Measurements from ENCODE around the gene PDIA6. TPM values are rescaled to one million over a fixed set of nuclear protein-coding genes. Genes with fewer than 3 reads are reported as not detected.

PDIA6 gene, protein sequence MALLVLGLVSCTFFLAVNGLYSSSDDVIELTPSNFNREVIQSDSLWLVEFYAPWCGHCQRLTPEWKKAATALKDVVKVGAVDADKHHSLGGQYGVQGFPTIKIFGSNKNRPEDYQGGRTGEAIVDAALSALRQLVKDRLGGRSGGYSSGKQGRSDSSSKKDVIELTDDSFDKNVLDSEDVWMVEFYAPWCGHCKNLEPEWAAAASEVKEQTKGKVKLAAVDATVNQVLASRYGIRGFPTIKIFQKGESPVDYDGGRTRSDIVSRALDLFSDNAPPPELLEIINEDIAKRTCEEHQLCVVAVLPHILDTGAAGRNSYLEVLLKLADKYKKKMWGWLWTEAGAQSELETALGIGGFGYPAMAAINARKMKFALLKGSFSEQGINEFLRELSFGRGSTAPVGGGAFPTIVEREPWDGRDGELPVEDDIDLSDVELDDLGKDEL
- 10 to 100 TPM; 32.6 to 72.3 (median 50.9) TPM for total RNA-seq
- total RNA-seq (2013) = 84.7 TPM
- total RNA-seq = 54.9 to 564 (median 104) reads per million in 29 experiments

DNA sequence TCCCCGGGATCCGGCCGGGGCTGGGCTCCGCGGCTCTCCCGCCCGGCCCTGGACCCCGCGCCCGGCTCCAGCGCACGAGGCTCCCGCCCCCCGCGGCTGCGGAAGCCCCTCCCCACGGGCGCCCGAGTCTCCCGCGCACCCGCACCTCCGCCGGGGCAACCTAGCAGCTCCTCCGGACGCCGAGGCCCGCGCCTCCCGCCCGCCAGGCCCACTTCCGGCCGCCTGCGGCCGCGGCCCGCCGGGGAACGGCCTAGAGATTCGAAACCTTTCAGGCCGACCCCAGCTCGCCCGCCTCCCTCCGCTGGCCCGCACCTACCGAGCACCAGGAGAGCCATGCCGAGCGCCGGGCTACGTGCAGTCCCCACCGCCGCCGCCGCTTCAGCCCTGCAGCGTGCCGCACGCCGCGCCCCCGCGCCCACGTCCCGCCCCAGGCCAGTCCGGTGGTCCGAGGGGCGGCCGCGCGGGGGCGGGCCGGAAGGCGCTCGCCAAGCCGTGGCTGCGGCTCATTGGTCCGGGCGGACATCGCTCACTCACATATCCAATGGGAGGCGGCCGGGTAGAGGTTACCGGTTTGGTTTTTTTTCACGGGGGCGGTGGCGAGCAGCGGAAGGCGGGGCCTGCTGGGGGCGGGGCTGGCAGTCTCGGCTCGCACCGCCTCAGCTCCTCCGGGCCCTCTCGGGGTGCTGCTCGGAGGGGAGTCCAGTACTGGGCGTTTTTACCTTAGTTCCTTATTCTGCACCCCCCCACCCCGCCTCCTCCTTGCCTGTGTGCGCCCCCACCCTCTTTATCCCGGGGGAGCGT lies at the start of gene PDIA6:
TSS of gene PDIA6 (minus strand) at position 424 of the 801 bp plus-strand sequence. CDS start at position 335, 89 bp downstream.
- Histone ChIP-seq H3K9me3 (no peaks in the 10 kb centered on the region), H3K36me3 (ENCODE audit: control insufficient read depth in 2 of 2, extremely low read depth in 1 of 2, insufficient read depth in 1 of 2, low read length in 1 of 2) (no peaks in the 10 kb centered on the region), H3K4me3 (ENCODE audit: control insufficient read depth in 1 of 2, extremely low read depth in 1 of 2, low read length in 1 of 2) (peak within 1 kb of the TSS; percentile 57 to 66), H3K27me3 (replicated peaks in 1 of 2; ENCODE audit: control insufficient read depth in 2 of 2, extremely low read depth in 1 of 2, insufficient read depth in 2 of 2, low read length in 1 of 2) (peaks cover 0 to 3% of the 10 kb centered on the region in 2 experiments), H3K27ac (ENCODE audit: low read length) (peak within 1 kb of the TSS; percentile 32), H3K4me1 (ENCODE audit: control insufficient read depth in 1 of 2, extremely low read depth in 1 of 2, insufficient read depth in 2 of 2, low read length in 2 of 2) (peaks cover 12 to 32% of the 10 kb centered on the region in 2 experiments)
- Mint-ChIP-seq H3K27me3 (no peaks in the 10 kb centered on the region), H3K4me1 (peaks cover 28 to 42% (median 42%) of the 10 kb centered on the region in 3 donors), H3K36me3 (no peaks in the 10 kb centered on the region), H3K4me3 (peak within 1 kb of the TSS; percentile 89 to 93 (median 91)), H3K9me3 (no peaks in the 10 kb centered on the region), H3K27ac (peak within 1 kb of the TSS; percentile 88)
- ChIA-PET POLR2A (interaction anchor here in 1 of 2 donors (0.6 to 1.2 kb wide), 3 partner anchors 22 to 318 kb away, joined by 3 to 4 read pairs (median 4); no protein-coding TSS in a partner anchor), CTCF (interaction anchor here (0.5 to 1.9 kb wide), 10 partner anchors 10 to 1908 kb away, joined by 3 to 10 read pairs (median 4); no protein-coding TSS in a partner anchor)
- peak; percentile 92 to 95 (median 92) for ATAC-seq (replicated peaks in 1 of 4)
- peak; percentile 83 to 95 (median 91) for DNase-seq
- WGBS (ENCODE audit: insufficient coverage) = under 1% methylated on average over 78 of the region's 98 CpGs

DNA sequence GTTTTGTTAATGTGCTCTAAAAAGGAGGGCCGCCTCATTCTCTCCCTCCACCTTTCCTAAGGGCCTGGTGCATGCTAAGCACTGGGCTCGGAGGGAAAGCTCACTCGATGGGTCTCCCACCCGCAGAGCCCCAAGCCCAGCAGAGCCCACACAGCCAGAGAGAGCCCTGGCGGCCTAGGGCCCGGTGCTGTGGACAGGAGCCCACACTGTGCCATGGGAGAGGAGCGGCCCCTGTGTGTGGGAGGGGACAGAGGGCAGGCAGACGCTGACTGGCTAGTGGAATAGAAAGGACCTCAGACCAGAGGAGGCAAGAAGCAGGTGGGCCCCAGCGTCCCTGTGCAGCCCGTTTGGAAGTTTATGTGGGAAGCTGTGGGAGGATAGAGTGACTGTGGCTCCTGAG lies 49.7 kb upstream of the PDIA6 start:
- DNase-seq (no peak), ATAC-seq (replicated peaks in 1 of 4) (no peak)
- POLR2A ChIA-PET = no interaction called here
- Mint-ChIP-seq H3K4me1 (peaks cover 19 to 35% (median 24%) of the 10 kb centered on the region in 3 donors), H3K27me3 (peaks cover 15 to 23% of the 10 kb centered on the region in 2 donors), H3K4me3 (no peak overlapping the region), H3K9me3 (no peaks in the 10 kb centered on the region), H3K27ac (no peak overlapping the region), H3K36me3 (no peaks in the 10 kb centered on the region)
- Histone ChIP-seq H3K4me3 (ENCODE audit: control insufficient read depth in 1 of 2, extremely low read depth in 1 of 2, low read length in 1 of 2) (no peak overlapping the region), H3K27ac (ENCODE audit: low read length) (no peak overlapping the region), H3K36me3 (ENCODE audit: control insufficient read depth in 2 of 2, extremely low read depth in 1 of 2, insufficient read depth in 1 of 2, low read length in 1 of 2) (no peaks in the 10 kb centered on the region), H3K9me3 (no peaks in the 10 kb centered on the region), H3K27me3 (replicated peaks in 1 of 2; ENCODE audit: control insufficient read depth in 2 of 2, extremely low read depth in 1 of 2, insufficient read depth in 2 of 2, low read length in 1 of 2) (peaks cover 0 to 22% of the 10 kb centered on the region in 2 experiments), H3K4me1 (ENCODE audit: control insufficient read depth in 1 of 2, extremely low read depth in 1 of 2, insufficient read depth in 2 of 2, low read length in 2 of 2) (peaks cover 17 to 22% of the 10 kb centered on the region in 2 experiments)
- CTCF ChIA-PET = no interaction called here
- 92% methylated on average over 8 of the region's 10 CpGs for WGBS (ENCODE audit: insufficient coverage)

DNA sequence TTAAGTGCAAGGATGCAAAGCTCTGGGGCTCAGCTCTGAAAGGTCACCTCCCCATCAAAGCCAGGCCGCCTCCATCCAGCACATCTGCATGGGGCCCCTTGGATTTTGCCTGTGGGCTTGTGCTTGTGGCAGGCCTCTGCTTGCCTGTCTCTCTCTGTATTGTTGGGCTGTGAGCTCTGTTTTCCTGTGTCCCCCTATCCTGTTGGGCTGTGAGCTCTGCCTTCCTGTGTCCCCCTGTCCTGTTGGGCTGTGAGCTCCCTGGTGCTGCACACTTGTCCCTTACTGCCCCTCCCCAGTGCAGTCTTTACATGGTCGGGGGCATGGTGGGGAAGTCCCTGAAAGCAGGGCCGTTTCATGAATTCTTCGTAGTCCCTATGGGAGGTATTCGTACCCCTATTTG lies 49.2 kb upstream of the PDIA6 start:
- Mint-ChIP-seq H3K4me3 (no peak overlapping the region), H3K36me3 (no peaks in the 10 kb centered on the region), H3K27ac (no peak overlapping the region), H3K27me3 (peaks cover 15 to 23% of the 10 kb centered on the region in 2 donors), H3K4me1 (peaks cover 19 to 35% (median 25%) of the 10 kb centered on the region in 3 donors), H3K9me3 (no peaks in the 10 kb centered on the region)
- no peak for DNase-seq
- CTCF ChIA-PET = no interaction called here
- no peak overlapping the region for H3K27ac ChIP-seq (ENCODE audit: low read length)
- no peak overlapping the region for H3K4me3 ChIP-seq (ENCODE audit: control insufficient read depth in 1 of 2, extremely low read depth in 1 of 2, low read length in 1 of 2)
- no peak for ATAC-seq (replicated peaks in 1 of 4)
- no peaks in the 10 kb centered on the region for H3K36me3 ChIP-seq (ENCODE audit: control insufficient read depth in 2 of 2, extremely low read depth in 1 of 2, insufficient read depth in 1 of 2, low read length in 1 of 2)
- WGBS (ENCODE audit: insufficient coverage) = 95% methylated on average over 3 of the region's 5 CpGs
- H3K27me3 ChIP-seq (replicated peaks in 1 of 2; ENCODE audit: control insufficient read depth in 2 of 2, extremely low read depth in 1 of 2, insufficient read depth in 2 of 2, low read length in 1 of 2) = peaks cover 0 to 22% of the 10 kb centered on the region in 2 experiments
- POLR2A ChIA-PET = no interaction called here
- H3K9me3 ChIP-seq = no peaks in the 10 kb centered on the region
- H3K4me1 ChIP-seq (ENCODE audit: control insufficient read depth in 1 of 2, extremely low read depth in 1 of 2, insufficient read depth in 2 of 2, low read length in 2 of 2) = peaks cover 17 to 21% of the 10 kb centered on the region in 2 experiments

GRCh38 chr2:10860814-10861325 lies 48.3 kb upstream of the PDIA6 start:
- no peak overlapping the region for H3K27ac Mint-ChIP-seq
- ATAC-seq (replicated peaks in 1 of 4) = no peak
- CTCF ChIA-PET = no interaction called here

GRCh38 chr2:10860081-10860813 lies 47.7 kb upstream of the PDIA6 start:
- ATAC-seq (replicated peaks in 1 of 4) (no peak), DNase-seq (no peak)
- Mint-ChIP-seq H3K4me1 (peaks cover 18 to 31% (median 24%) of the 10 kb centered on the region in 3 donors), H3K27me3 (peaks cover 19 to 20% of the 10 kb centered on the region in 2 donors), H3K36me3 (no peaks in the 10 kb centered on the region), H3K4me3 (no peak overlapping the region), H3K9me3 (no peaks in the 10 kb centered on the region), H3K27ac (no peak overlapping the region)
- Histone ChIP-seq H3K9me3 (no peaks in the 10 kb centered on the region), H3K36me3 (ENCODE audit: control insufficient read depth in 2 of 2, extremely low read depth in 1 of 2, insufficient read depth in 1 of 2, low read length in 1 of 2) (no peaks in the 10 kb centered on the region), H3K27me3 (replicated peaks in 1 of 2; ENCODE audit: control insufficient read depth in 2 of 2, extremely low read depth in 1 of 2, insufficient read depth in 2 of 2, low read length in 1 of 2) (peaks cover 2 to 22% of the 10 kb centered on the region in 2 experiments), H3K4me3 (ENCODE audit: control insufficient read depth in 1 of 2, extremely low read depth in 1 of 2, low read length in 1 of 2) (no peak overlapping the region), H3K27ac (ENCODE audit: low read length) (no peak overlapping the region), H3K4me1 (ENCODE audit: control insufficient read depth in 1 of 2, extremely low read depth in 1 of 2, insufficient read depth in 2 of 2, low read length in 2 of 2) (peaks cover 7 to 16% of the 10 kb centered on the region in 2 experiments)
- 94% methylated on average over 7 of the region's 13 CpGs for WGBS (ENCODE audit: insufficient coverage)
- ChIA-PET CTCF (interaction anchor here (0.6 kb wide), 2 partner anchors 211 to 273 kb away, joined by 5 read pairs; a partner anchor contains a TSS), POLR2A (no interaction called here)

More at GRCh38 chr2:10860814-10861325, 48.3 kb upstream of the PDIA6 start:
- Histone ChIP-seq H3K4me1 (ENCODE audit: control insufficient read depth in 1 of 2, extremely low read depth in 1 of 2, insufficient read depth in 2 of 2, low read length in 2 of 2) (peaks cover 13 to 17% of the 10 kb centered on the region in 2 experiments), H3K27ac (ENCODE audit: low read length) (no peak overlapping the region), H3K36me3 (ENCODE audit: control insufficient read depth in 2 of 2, extremely low read depth in 1 of 2, insufficient read depth in 1 of 2, low read length in 1 of 2) (no peaks in the 10 kb centered on the region), H3K9me3 (no peaks in the 10 kb centered on the region), H3K27me3 (replicated peaks in 1 of 2; ENCODE audit: control insufficient read depth in 2 of 2, extremely low read depth in 1 of 2, insufficient read depth in 2 of 2, low read length in 1 of 2) (peaks cover 2 to 22% of the 10 kb centered on the region in 2 experiments), H3K4me3 (ENCODE audit: control insufficient read depth in 1 of 2, extremely low read depth in 1 of 2, low read length in 1 of 2) (no peak overlapping the region)
- peaks cover 19 to 32% (median 25%) of the 10 kb centered on the region in 3 donors for H3K4me1 Mint-ChIP-seq
- no CpG with 5 or more reads among the region's 8 CpGs for WGBS (ENCODE audit: insufficient coverage)
- no peaks in the 10 kb centered on the region for H3K36me3 Mint-ChIP-seq
- POLR2A ChIA-PET = no interaction called here
- peaks cover 19 to 20% of the 10 kb centered on the region in 2 donors for H3K27me3 Mint-ChIP-seq
- H3K4me3 Mint-ChIP-seq = no peak overlapping the region
- no peak for DNase-seq
- H3K9me3 Mint-ChIP-seq = no peaks in the 10 kb centered on the region

All from T-cell (primary cell).